Endodermal cell (in vitro differentiated cells): ENCODE measurements around the gene TLK2. TPM values are rescaled to one million over a fixed set of nuclear protein-coding genes. Genes with fewer than 3 reads are reported as not detected.
"Not testable (repeated sequence)": the region's sequence is repeated elsewhere in the genome, so short reads cannot be mapped to it uniquely, and the experiment has no call there.

Experiments
- DNase-seq: peaks from one replicate; pipeline ENCODE4 v3.0.0-alpha.2; 2017
- H3K27ac ChIP-seq: 2 replicates; pipeline ENCODE4 v1.5.1; 2013; ENCODE audit warnings: mild to moderate bottlenecking, low read depth, low read length, moderate library complexity
- H3K27me3 ChIP-seq: 2 replicates; pipeline ENCODE4 v1.6.1; 2013; ENCODE audit warnings: mild to moderate bottlenecking, low read length, moderate library complexity; ENCODE audit not compliant: insufficient read depth, control insufficient read depth, poor library complexity, severe bottlenecking
- H3K36me3 ChIP-seq: 2 replicates; pipeline ENCODE4 v1.7.0; 2013; ENCODE audit warnings: mild to moderate bottlenecking, low read length, moderate library complexity; ENCODE audit not compliant: control insufficient read depth, insufficient read depth
- H3K4me1 ChIP-seq: one replicate; pipeline ENCODE4 v1.7.0; 2013; ENCODE audit warnings: low read length; ENCODE audit not compliant: control insufficient read depth, insufficient read depth
- H3K4me3 ChIP-seq: 2 replicates; pipeline ENCODE4 v1.5.1; 2013; ENCODE audit warnings: mild to moderate bottlenecking, low read length, moderate library complexity
- H3K9ac ChIP-seq: 2 replicates; pipeline ENCODE4 v1.6.1; 2013; ENCODE audit warnings: mild to moderate bottlenecking, low read length, moderate library complexity; ENCODE audit not compliant: poor library complexity, severe bottlenecking; ENCODE audit errors: extremely low read depth
- H3K9me3 ChIP-seq: 2 replicates; pipeline ENCODE4 v1.6.1; 2013; ENCODE audit warnings: mild to moderate bottlenecking, low read length, moderate library complexity; ENCODE audit not compliant: control insufficient read depth
- H3K27ac Mint-ChIP-seq: 2 replicates; pipeline ENCODE4 v1.8.0; 2020; ENCODE audit warnings: mixed read lengths
- H3K27me3 Mint-ChIP-seq: 2 replicates; pipeline ENCODE4 v1.8.0; 2021; ENCODE audit warnings: mild to moderate bottlenecking, mixed read lengths; ENCODE audit not compliant: insufficient read depth
- H3K36me3 Mint-ChIP-seq: 2 replicates; pipeline ENCODE4 v1.8.0; 2020; ENCODE audit warnings: low read depth, mixed read lengths
- H3K4me1 Mint-ChIP-seq: 2 replicates; pipeline ENCODE4 v1.8.0; 2020; ENCODE audit warnings: mixed read lengths
- H3K4me3 Mint-ChIP-seq: 2 replicates; pipeline ENCODE4 v1.8.0; 2020; ENCODE audit warnings: mild to moderate bottlenecking, moderate library complexity, mixed read lengths
- H3K9me3 Mint-ChIP-seq: 2 replicates; pipeline ENCODE4 v1.8.0; 2020; ENCODE audit warnings: mild to moderate bottlenecking, mixed read lengths
- CTCF ChIP-seq: fragments of 200-600 bp; sonication (generic); conservative IDR thresholded peaks from 2 replicates; pipeline ENCODE4 v1.5.0; 2021; ENCODE audit warnings: antibody characterized with exemption, mild to moderate bottlenecking
- WGBS, 2 experiments: methylation state at CpG; one replicate each; pipeline versions ENCODE4 v1.1.5 to v1.1.7; 2013; ENCODE audit warnings: missing lambda C conversion rate in 2 of 2, mixed read lengths in 1 of 2; ENCODE audit not compliant: insufficient coverage in 1 of 2, insufficient read length in 1 of 2; 5-methylcytosine and 5-hydroxymethylcytosine counted together
- total RNA-seq, 2 donors: library from RNA; stranded (reverse); fragmentation: NEBNext Ultra II Directional in 1 of 2; extraction: Animal tissue kit (Norgen Biotek cat#: 25700) in 1 of 2; gene quantifications; 2 replicates in 1 of 2; 3 replicates in 1 of 2; pipeline ENCODE4 v1.2.1, GENCODE V29; 2021

Gene TLK2
- total RNA-seq, 2 donors from 2014 or later: 76.2 to 89.2 TPM

DNA sequence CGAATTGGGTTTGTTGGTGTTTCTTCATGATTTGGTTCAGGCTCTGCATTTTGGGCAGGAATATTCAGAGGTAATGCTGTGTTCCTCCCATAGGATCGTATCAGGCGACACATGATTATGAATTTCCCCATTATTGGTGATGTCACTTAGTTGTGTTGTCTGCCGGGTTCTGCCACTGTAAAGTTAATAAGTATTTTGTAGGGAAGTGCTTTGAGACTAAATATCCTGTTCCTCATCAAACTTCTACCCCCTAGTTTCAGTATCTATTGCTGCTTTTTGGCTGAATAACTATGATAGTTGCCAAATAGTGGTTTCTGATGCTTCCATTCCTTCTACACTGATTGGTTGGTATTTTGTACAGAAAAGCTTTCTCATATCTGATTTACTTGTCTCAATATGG lies 26.4 kb upstream of the TLK2 start:
- H3K27ac Mint-ChIP-seq, H3K27ac ChIP-seq, H3K27me3 ChIP-seq, H3K4me3 Mint-ChIP-seq, H3K9me3 ChIP-seq, H3K27me3 Mint-ChIP-seq, H3K4me3 ChIP-seq, H3K9ac ChIP-seq, DNase-seq, H3K4me1 Mint-ChIP-seq, H3K9me3 Mint-ChIP-seq, H3K4me1 ChIP-seq: not testable (repeated sequence)
- peaks cover 18% of the 10 kb centered on the region for H3K36me3 ChIP-seq
- 92 to 93% methylated on average over 2 to 3 of the region's 4 CpGs for whole genome bisulfite sequencing, 2 experiments
- H3K36me3 Mint-ChIP-seq: peaks cover 24% of the 10 kb centered on the region

DNA sequence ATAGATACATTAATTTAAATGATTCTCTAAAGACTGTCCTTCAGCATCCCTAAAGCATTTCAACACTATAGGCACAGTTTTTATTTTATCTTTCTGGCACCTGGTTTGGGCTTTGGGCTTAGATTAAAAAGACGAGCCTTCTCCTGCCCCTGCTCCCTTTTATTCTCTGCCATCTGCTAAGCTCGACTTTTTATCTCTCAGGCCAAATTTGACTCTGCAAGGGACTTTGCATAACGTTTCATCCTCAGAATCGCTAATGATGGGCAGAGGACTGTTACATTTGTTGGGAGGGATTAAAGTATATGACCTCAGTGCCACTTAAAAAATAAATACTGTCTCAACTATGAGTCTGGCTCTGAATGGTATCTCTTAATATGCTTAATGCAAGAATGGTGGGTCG lies 25.6 kb upstream of the TLK2 start:
- H3K4me3 Mint-ChIP-seq, H3K4me3 ChIP-seq, H3K4me1 ChIP-seq, H3K27ac Mint-ChIP-seq, H3K27me3 Mint-ChIP-seq, H3K4me1 Mint-ChIP-seq, H3K9ac ChIP-seq, DNase-seq, H3K27me3 ChIP-seq, H3K27ac ChIP-seq, H3K9me3 ChIP-seq, H3K9me3 Mint-ChIP-seq: not testable (repeated sequence)
- peaks cover 11% of the 10 kb centered on the region for H3K36me3 ChIP-seq
- H3K36me3 Mint-ChIP-seq: peaks cover 17% of the 10 kb centered on the region
- WGBS, 2 experiments: 88% methylated on average over 3 of the region's 5 CpGs; no CpG with 5 or more reads in 1 of the 2 experiments

GRCh38 chr17:62453656-62454055 lies 25.0 kb upstream of the TLK2 start:
- H3K27me3 Mint-ChIP-seq, H3K4me1 ChIP-seq, DNase-seq, H3K4me3 Mint-ChIP-seq, H3K9me3 ChIP-seq, H3K36me3 ChIP-seq, H3K9ac ChIP-seq, H3K4me1 Mint-ChIP-seq, H3K27ac Mint-ChIP-seq, H3K27ac ChIP-seq, H3K27me3 ChIP-seq, H3K4me3 ChIP-seq, H3K9me3 Mint-ChIP-seq: not testable (repeated sequence)
- H3K36me3 Mint-ChIP-seq: peaks cover 10% of the 10 kb centered on the region
- 88 to 95% methylated on average over 2 to 4 of the region's 4 CpGs for WGBS, 2 experiments

GRCh38 chr17:62454111-62454510 lies 24.5 kb upstream of the TLK2 start:
- H3K4me3 Mint-ChIP-seq: not testable (repeated sequence)

GRCh38 chr17:62456016-62456415 lies 22.6 kb upstream of the TLK2 start:
- Mint-ChIP-seq H3K36me3 (peaks cover 4% of the 10 kb centered on the region), H3K4me1 (no peaks in the 10 kb centered on the region), H3K9me3 (no peaks in the 10 kb centered on the region), H3K27ac (no peak overlapping the region), H3K27me3 (no peaks in the 10 kb centered on the region), H3K4me3 (no peak overlapping the region)
- H3K9me3 ChIP-seq: no peaks in the 10 kb centered on the region
- no peak overlapping the region for H3K27ac ChIP-seq
- H3K27me3 ChIP-seq: no peaks in the 10 kb centered on the region
- no peak for TF ChIP-seq CTCF
- DNase-seq: no peak
- WGBS, 2 experiments: 91 to 100% methylated on average over 3 to 7 of the region's 7 CpGs
- no peaks in the 10 kb centered on the region for H3K4me1 ChIP-seq
- H3K9ac ChIP-seq: no peak overlapping the region
- no peak overlapping the region for H3K4me3 ChIP-seq
- no peaks in the 10 kb centered on the region for H3K36me3 ChIP-seq

More at GRCh38 chr17:62454111-62454510, 24.5 kb upstream of the TLK2 start:
- H3K4me1 ChIP-seq, H3K4me1 Mint-ChIP-seq, H3K27me3 Mint-ChIP-seq, H3K27ac ChIP-seq, H3K36me3 ChIP-seq, DNase-seq, H3K27me3 ChIP-seq, H3K36me3 Mint-ChIP-seq, H3K9ac ChIP-seq, H3K4me3 ChIP-seq, H3K9me3 ChIP-seq, H3K9me3 Mint-ChIP-seq, H3K27ac Mint-ChIP-seq: not testable (repeated sequence)
- WGBS, 2 experiments: 90 to 94% methylated on average over 2 to 3 of the region's 3 CpGs

DNA sequence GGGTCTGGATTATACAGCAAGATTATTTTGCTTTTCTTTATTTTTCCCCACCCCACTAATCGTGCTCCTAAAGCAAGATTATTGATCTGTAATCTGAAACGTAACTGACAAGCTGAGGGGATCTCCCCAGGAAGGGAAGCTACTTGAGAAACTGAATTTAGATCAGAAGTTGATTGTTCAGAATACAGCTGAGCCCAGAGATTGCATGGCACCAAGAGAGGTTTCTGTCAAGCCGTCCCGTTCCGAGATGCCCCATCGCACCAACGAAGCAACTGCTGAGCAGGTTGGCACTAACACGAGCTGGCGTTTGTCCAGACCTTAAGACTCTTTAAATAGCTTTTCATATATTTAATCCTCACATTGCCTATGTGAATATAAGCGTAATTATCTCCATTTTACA lies 20.1 kb upstream of the TLK2 start:
- not testable (repeated sequence) for H3K4me1 ChIP-seq, H3K27me3 ChIP-seq, H3K9ac ChIP-seq, H3K27me3 Mint-ChIP-seq, H3K27ac ChIP-seq, H3K4me3 Mint-ChIP-seq, H3K4me3 ChIP-seq, H3K9me3 ChIP-seq, H3K9me3 Mint-ChIP-seq, H3K36me3 Mint-ChIP-seq, H3K27ac Mint-ChIP-seq, DNase-seq, H3K36me3 ChIP-seq, H3K4me1 Mint-ChIP-seq
- WGBS, 2 experiments: 91 to 96% methylated on average over 6 to 10 of the region's 10 CpGs
